Immature natural killer cell (primary cell): ENCODE data around the gene CHD9NB. TPM values are rescaled to one million over a fixed set of nuclear protein-coding genes. Genes with fewer than 3 reads are reported as not detected.
"Not testable (repeated sequence)": the region's sequence is repeated elsewhere in the genome, so short reads cannot be mapped to it uniquely, and the experiment has no call there.

Source experiments
- DNase-seq, 3 donors: peaks; one replicate each; pipeline ENCODE4 v3.0.0; 2022; ENCODE audit warnings: mixed read lengths in 1 of 3
- H3K27ac Mint-ChIP-seq, 6 donors: one replicate each; pipeline ENCODE4 v1.8.0; 2020; ENCODE audit warnings: mixed read lengths in 6 of 6, mild to moderate bottlenecking in 5 of 6, inconsistent platforms in 4 of 6, moderate library complexity in 3 of 6
- H3K27me3 Mint-ChIP-seq, 3 donors: one replicate each; pipeline ENCODE4 v1.8.0; 2020 to 2021; ENCODE audit warnings: low read depth in 3 of 3, mild to moderate bottlenecking in 3 of 3, mixed read lengths in 3 of 3, moderate library complexity in 3 of 3, inconsistent platforms in 1 of 3
- H3K36me3 Mint-ChIP-seq, 3 donors: one replicate each; pipeline ENCODE4 v1.8.0; 2020; ENCODE audit warnings: mixed read lengths in 3 of 3, inconsistent platforms in 2 of 3, mild to moderate bottlenecking in 2 of 3
- H3K4me1 Mint-ChIP-seq, 2 donors: one replicate each; pipeline ENCODE4 v1.8.0; 2020; ENCODE audit warnings: inconsistent platforms in 2 of 2, mild to moderate bottlenecking in 2 of 2, mixed read lengths in 2 of 2, moderate library complexity in 1 of 2
- H3K4me3 Mint-ChIP-seq, 5 donors: one replicate each; pipeline ENCODE4 v1.8.0; 2020; ENCODE audit warnings: mild to moderate bottlenecking in 5 of 5, mixed read lengths in 5 of 5, inconsistent platforms in 3 of 5, moderate library complexity in 3 of 5
- H3K9me3 Mint-ChIP-seq, 6 donors: one replicate each; pipeline ENCODE4 v1.8.0; 2020; ENCODE audit warnings: mild to moderate bottlenecking in 6 of 6, mixed read lengths in 6 of 6, inconsistent platforms in 4 of 6, moderate library complexity in 3 of 6
- polyA plus RNA-seq, 3 donors: library from polyadenylated mRNA; unstranded; fragments of 300-500 nt; fragmentation: Illumina TruSeq; gene quantifications; one replicate each; pipeline ENCODE4 v1.2.3, GENCODE V29; 2021

The CHD9NB gene
- polyA plus RNA-seq, 3 donors from 2014 or later, result not detected

GRCh38 chr16:53045341-53046220 lies 7.1 kb downstream of the CHD9NB start:
- Mint-ChIP-seq H3K4me1 (no peaks in the 10 kb centered on the region), H3K27ac (no peak overlapping the region), H3K27me3 (peaks cover 2 to 8% (median 5%) of the 10 kb centered on the region in 3 donors), H3K9me3 (no peaks in the 10 kb centered on the region), H3K4me3 (no peak overlapping the region), H3K36me3 (peaks cover 0 to 3% (median 0%) of the 10 kb centered on the region in 3 donors)
- DNase-seq, result no peak

GRCh38 chr16:53043986-53044601 lies 8.6 kb downstream of the CHD9NB start:
- H3K9me3 Mint-ChIP-seq, result no peaks in the 10 kb centered on the region
- no peak overlapping the region for H3K4me3 Mint-ChIP-seq
- peaks cover 5 to 8% (median 5%) of the 10 kb centered on the region in 3 donors for H3K27me3 Mint-ChIP-seq
- no peak overlapping the region for H3K27ac Mint-ChIP-seq
- no peak for DNase-seq
- peaks cover 0 to 5% (median 0%) of the 10 kb centered on the region in 3 donors for H3K36me3 Mint-ChIP-seq
- no peaks in the 10 kb centered on the region for H3K4me1 Mint-ChIP-seq

GRCh38 chr16:53043428-53043831 lies 9.3 kb downstream of the CHD9NB start:
- Mint-ChIP-seq H3K4me1 (no peaks in the 10 kb centered on the region), H3K27ac (no peak overlapping the region), H3K27me3 (peaks cover 7 to 8% (median 7%) of the 10 kb centered on the region in 3 donors), H3K36me3 (peaks cover 0 to 5% (median 0%) of the 10 kb centered on the region in 3 donors), H3K4me3 (no peak overlapping the region), H3K9me3 (no peaks in the 10 kb centered on the region)
- DNase-seq, result no peak

- H3K27ac Mint-ChIP-seq, result no peak overlapping the region
- H3K27me3 Mint-ChIP-seq, result peaks cover 7 to 9% (median 8%) of the 10 kb centered on the region in 3 donors
- no peaks in the 10 kb centered on the region for H3K4me1 Mint-ChIP-seq
- H3K4me3 Mint-ChIP-seq, result no peak overlapping the region
- no peak for DNase-seq
- H3K36me3 Mint-ChIP-seq, result peaks cover 0 to 5% (median 0%) of the 10 kb centered on the region in 3 donors
- no peaks in the 10 kb centered on the region for H3K9me3 Mint-ChIP-seq
Measured at GRCh38 chr16:53042235-53042701, 10.4 kb downstream of the CHD9NB start.

- Mint-ChIP-seq H3K4me1 (no peaks in the 10 kb centered on the region), H3K27me3 (peaks cover 7 to 10% (median 8%) of the 10 kb centered on the region in 3 donors), H3K9me3 (no peaks in the 10 kb centered on the region), H3K4me3 (no peak overlapping the region), H3K27ac (no peak overlapping the region), H3K36me3 (peaks cover 0 to 5% (median 0%) of the 10 kb centered on the region in 3 donors)
- DNase-seq, result no peak
Measured at GRCh38 chr16:53041320-53042051, 11.2 kb downstream of the CHD9NB start.

GRCh38 chr16:53040788-53041187 lies 11.9 kb downstream of the CHD9NB start:
- no peaks in the 10 kb centered on the region for H3K4me1 Mint-ChIP-seq

GRCh38 chr16:53036711-53037110 lies 16.0 kb downstream of the CHD9NB start:
- H3K4me3 Mint-ChIP-seq, H3K36me3 Mint-ChIP-seq, H3K27ac Mint-ChIP-seq, H3K4me1 Mint-ChIP-seq, DNase-seq, H3K9me3 Mint-ChIP-seq: not testable (repeated sequence)
- H3K27me3 Mint-ChIP-seq, result peaks cover 6 to 13% (median 12%) of the 10 kb centered on the region in 3 donors

More at GRCh38 chr16:53040788-53041187, 11.9 kb downstream of the CHD9NB start:
- no peaks in the 10 kb centered on the region for H3K9me3 Mint-ChIP-seq
- no peak overlapping the region for H3K27ac Mint-ChIP-seq
- H3K27me3 Mint-ChIP-seq, result peaks cover 8 to 12% (median 10%) of the 10 kb centered on the region in 3 donors
- DNase-seq, result no peak
- peaks cover 0 to 5% (median 0%) of the 10 kb centered on the region in 3 donors for H3K36me3 Mint-ChIP-seq
- no peak overlapping the region for H3K4me3 Mint-ChIP-seq

GRCh38 chr16:53036066-53036465 lies 16.6 kb downstream of the CHD9NB start:
- no peak for DNase-seq
- H3K9me3 Mint-ChIP-seq, result peaks cover 0 to 3% (median 0%) of the 10 kb centered on the region in 6 donors
- peaks cover 6 to 13% (median 12%) of the 10 kb centered on the region in 3 donors for H3K27me3 Mint-ChIP-seq
- peaks cover 0 to 5% (median 0%) of the 10 kb centered on the region in 3 donors for H3K36me3 Mint-ChIP-seq
- no peak overlapping the region for H3K27ac Mint-ChIP-seq
- H3K4me3 Mint-ChIP-seq, result no peak overlapping the region
- no peaks in the 10 kb centered on the region for H3K4me1 Mint-ChIP-seq

- no peak overlapping the region for H3K27ac Mint-ChIP-seq
- H3K4me1 Mint-ChIP-seq, result no peaks in the 10 kb centered on the region
- H3K4me3 Mint-ChIP-seq, result no peak overlapping the region
- H3K9me3 Mint-ChIP-seq, result peaks cover 0 to 5% (median 0%) of the 10 kb centered on the region in 6 donors
- H3K36me3 Mint-ChIP-seq, result no peaks in the 10 kb centered on the region
- H3K27me3 Mint-ChIP-seq, result peaks cover 6 to 12% (median 9%) of the 10 kb centered on the region in 3 donors
- no peak for DNase-seq
Measured at GRCh38 chr16:53035176-53035942, 17.3 kb downstream of the CHD9NB start.

GRCh38 chr16:53034306-53034705 lies 18.4 kb downstream of the CHD9NB start:
- Mint-ChIP-seq H3K9me3 (peaks cover 0 to 5% (median 0%) of the 10 kb centered on the region in 6 donors), H3K4me3 (no peak overlapping the region), H3K4me1 (no peaks in the 10 kb centered on the region), H3K27me3 (peaks cover 6 to 12% (median 8%) of the 10 kb centered on the region in 3 donors), H3K27ac (no peak overlapping the region), H3K36me3 (no peaks in the 10 kb centered on the region)
- DNase-seq, result no peak

GRCh38 chr16:53031323-53031942 lies 21.3 kb downstream of the CHD9NB start:
- peaks cover 5 to 12% (median 10%) of the 10 kb centered on the region in 3 donors for H3K27me3 Mint-ChIP-seq
- no peaks in the 10 kb centered on the region for H3K4me1 Mint-ChIP-seq
- H3K4me3 Mint-ChIP-seq, result no peak overlapping the region
- no peaks in the 10 kb centered on the region for H3K36me3 Mint-ChIP-seq
- H3K27ac Mint-ChIP-seq, result peak overlapping the region in 1 of 6 donors; percentile 37
- H3K9me3 Mint-ChIP-seq, result peaks cover 0 to 5% (median 0%) of the 10 kb centered on the region in 6 donors
- no peak for DNase-seq

GRCh38 chr16:53029971-53030370 lies 22.7 kb downstream of the CHD9NB start:
- peaks cover 0 to 5% (median 0%) of the 10 kb centered on the region in 6 donors for H3K9me3 Mint-ChIP-seq
- peaks cover 3 to 10% (median 9%) of the 10 kb centered on the region in 3 donors for H3K27me3 Mint-ChIP-seq
- no peak overlapping the region for H3K27ac Mint-ChIP-seq
- no peak overlapping the region for H3K4me3 Mint-ChIP-seq
- H3K36me3 Mint-ChIP-seq, result no peaks in the 10 kb centered on the region
- H3K4me1 Mint-ChIP-seq, result no peaks in the 10 kb centered on the region
- no peak for DNase-seq
